ENCODE data around the gene SH3BP4. TPM values are rescaled to one million over a fixed set of nuclear protein-coding genes. Genes with fewer than 3 reads are reported as not detected.
A peak's percentile ranks its signal among the peaks of the same experiment; 100 is the strongest.
"Not testable (repeated sequence)": the region's sequence is repeated elsewhere in the genome, so short reads cannot be mapped to it uniquely, and the experiment has no call there.

The SH3BP4 gene
- total RNA-seq, 1 experiment from 2014 or later, result 98.8 TPM

DNA sequence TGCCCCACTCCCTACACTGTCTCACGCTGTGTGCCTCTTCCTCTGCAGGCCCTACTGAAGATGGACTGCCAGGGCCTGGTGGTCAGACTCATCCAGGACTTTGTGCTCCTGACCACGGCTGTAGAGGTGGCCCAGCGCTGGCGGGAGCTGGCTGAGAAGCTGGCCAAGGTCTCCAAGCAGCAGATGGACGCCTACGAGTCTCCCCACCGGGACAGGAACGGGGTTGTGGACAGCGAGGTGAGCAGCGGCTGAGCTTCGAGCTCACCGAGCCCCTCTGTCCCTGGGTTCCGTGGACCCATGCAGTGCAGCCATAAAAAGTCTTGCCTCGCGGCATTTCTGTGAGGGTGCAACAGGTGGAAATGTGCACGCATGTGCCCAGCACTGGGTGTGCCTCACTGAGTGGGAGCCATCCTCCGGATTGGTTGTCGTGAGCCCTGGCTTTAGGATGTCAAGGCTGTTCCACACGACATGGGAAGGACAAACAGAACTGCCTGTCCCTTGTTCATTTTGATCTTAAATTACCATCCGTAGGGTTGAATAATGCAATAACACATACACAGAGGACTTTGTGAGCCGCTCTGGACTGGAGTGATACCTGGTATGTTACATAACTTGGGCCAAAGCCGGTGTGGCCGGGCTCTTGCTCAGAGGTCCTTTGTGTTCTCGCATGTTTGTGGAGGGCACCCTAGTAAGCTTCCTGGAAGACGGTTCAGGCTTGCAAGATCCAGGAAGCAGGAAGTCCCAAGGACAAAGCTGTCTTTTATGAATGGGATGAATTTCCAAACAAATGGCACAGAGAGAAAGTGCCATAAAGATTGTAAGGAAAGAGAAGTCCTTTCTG, 100.9 kb downstream of the SH3BP4 start:
- no peak for DNase-seq (ENCODE audit: low read depth)

DNA sequence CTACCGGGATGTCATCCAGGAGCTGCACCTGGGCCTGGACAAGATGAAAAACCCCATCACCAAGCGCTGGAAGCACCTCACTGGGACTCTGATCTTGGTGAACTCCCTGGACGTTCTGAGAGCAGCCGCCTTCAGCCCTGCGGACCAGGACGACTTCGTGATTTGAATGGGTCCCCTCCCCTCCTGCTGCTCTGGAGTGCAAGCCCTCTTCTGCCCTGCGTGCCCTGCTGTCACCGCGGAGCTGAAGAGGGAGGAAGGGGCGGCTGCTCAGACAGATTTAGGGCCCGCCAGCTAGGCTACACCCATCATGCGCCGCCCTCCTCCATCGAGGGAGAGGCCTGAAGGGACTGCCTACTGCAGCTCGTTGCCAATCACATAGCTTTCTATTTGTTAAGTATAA, 101.8 kb downstream of the SH3BP4 start:
- no peak for DNase-seq (ENCODE audit: low read depth)

DNA sequence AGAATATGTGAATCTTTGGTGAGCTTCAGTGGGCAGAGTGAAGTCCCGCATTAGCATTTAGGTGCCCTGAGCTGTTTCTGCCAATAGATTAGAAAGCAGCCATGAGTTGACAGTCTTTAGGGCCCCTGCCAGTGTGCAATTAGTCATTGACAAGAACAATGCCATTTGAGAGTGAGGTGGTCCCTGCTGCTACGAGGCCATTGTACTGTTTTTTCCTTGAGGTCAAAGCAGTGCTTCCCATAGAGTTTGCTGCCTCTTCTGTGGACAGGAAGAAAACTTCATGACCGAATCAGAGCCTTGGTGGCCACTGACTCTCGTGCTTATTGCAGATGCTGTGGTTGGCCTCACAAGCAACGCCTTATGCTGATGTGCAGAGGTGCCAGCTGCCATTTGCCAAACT, 102.7 kb downstream of the SH3BP4 start:
- DNase-seq (ENCODE audit: low read depth), result no peak

DNA sequence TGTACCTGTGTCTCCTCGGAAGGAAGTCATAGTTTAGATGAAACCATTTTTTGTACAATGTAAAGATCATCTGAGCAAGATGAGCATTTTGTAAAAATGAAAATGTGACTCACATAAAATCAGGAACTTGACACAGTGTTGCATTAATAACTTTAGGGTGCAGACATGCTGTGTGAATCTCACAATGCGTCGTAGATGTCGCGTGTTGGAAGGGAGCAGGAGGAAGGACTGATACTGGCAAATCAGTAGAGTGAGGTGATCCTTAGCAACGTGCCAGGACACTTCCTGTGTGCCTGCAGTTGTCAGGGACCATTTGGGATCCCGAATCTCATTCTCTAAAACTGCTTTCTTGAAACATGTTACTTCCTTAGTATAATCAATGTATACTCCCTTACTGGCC, 103.1 kb downstream of the SH3BP4 start:
- no peak for DNase-seq (ENCODE audit: low read depth)

DNA sequence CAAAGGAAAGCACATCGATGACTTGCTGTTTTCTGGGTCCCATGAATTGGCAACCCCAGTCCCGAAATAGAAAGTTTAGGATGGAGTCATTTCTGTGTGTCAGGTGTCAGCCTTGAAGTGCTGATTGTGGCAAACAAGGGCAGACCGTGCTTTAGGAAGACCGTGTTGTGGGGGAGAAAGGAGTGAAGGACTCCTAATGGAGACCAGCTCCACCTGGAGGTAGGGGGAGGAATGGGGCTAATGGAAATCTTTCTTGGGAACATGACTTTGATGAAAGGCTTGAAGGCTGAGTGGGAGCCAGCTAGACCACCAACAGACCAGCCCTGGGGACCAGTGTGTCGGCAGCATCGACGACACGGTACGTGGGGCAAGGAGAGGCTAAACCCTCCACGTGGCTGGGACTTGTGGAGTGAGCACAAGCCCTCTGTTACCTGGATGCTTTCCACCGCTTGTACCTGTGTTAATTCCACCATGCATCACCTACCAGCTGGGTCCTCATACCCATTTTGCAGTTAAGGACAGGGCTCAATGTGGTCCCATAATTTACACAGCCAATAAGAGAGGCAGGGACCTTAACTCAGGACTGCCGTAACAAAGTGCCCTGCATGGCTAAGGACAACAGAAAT, 104.2 kb downstream of the SH3BP4 start:
- peak; percentile 35 for DNase-seq (ENCODE audit: low read depth)

DNA sequence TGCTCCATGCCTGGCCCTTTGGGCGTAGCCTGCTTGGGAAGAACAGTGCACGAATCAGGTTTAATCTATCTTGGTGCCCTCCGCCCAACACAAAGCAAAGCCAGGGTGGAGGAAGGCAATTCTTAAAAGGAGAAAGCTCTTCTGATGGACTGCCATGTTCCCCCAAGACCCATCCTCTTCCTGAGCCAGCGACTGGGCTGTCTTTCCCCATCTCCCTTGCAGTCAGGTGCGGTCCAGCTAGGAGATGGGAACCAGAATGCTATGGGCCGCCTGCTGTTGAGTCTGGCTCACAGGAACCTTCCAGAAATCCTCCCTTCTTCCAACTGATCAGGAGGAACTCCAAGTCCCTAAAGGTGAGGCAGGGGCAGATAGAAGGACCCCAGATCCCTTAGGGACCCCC, 105.0 kb downstream of the SH3BP4 start:
- DNase-seq (ENCODE audit: low read depth), result no peak

DNA sequence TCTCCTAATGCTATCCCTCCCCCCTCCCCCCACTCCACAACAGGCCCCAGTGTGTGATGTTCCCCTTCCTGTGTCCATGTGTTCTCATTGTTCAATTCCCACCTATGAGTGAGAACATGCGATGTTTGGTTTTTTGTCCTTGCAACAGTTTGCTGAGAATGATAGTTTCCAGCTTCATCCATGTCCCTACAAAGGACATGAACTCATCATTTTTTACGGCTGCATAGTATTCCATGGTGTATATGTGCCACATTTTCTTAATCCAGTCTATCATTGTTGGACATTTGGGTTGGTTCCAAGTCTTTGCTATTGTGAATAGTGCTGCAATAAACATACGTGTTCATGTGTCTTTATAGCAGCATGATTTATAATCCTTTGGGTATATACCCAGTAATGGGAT, 105.8 kb downstream of the SH3BP4 start:
- DNase-seq (ENCODE audit: low read depth), result not testable (repeated sequence)

DNA sequence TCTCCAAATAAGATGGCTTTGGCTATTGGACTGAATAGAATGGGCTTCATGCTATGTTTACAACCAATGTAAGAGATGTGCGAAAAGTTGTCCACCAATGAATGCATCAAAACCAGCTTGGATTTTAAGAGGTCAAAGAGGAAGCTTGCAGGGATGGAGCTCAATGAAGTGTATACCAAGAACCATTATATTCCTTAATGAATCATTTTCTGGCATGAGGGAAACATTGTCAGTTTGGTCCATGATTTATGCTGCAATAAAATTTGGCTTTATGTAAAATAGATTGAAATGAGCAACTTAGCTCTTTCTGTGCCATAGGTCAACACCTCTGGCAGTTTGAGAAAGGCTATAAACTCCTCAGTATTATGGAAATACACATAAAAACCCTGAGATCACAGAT, 107.3 kb downstream of the SH3BP4 start:
- DNase-seq (ENCODE audit: low read depth), result no peak

DNA sequence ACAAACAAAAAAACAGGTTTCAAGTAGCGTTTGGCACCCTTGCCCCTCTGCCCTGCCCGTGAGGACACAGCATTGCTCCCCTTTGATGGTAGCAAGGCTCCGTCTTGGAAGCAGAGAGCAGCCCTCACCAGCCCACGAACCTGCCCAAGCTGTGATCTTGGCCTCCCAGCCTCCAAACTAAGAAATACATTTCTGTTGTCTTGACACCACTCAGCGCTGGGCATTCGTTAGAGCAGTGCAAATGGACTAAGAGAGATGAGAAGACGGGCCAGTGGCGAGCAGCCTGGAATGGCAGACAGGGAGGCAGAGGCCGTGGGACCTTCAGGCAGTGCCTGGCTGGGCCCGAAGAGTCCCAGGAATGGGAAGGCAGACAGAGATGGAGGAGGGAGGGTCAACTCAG, 109.8 kb downstream of the SH3BP4 start:
- no peak for DNase-seq (ENCODE audit: low read depth)

DNA sequence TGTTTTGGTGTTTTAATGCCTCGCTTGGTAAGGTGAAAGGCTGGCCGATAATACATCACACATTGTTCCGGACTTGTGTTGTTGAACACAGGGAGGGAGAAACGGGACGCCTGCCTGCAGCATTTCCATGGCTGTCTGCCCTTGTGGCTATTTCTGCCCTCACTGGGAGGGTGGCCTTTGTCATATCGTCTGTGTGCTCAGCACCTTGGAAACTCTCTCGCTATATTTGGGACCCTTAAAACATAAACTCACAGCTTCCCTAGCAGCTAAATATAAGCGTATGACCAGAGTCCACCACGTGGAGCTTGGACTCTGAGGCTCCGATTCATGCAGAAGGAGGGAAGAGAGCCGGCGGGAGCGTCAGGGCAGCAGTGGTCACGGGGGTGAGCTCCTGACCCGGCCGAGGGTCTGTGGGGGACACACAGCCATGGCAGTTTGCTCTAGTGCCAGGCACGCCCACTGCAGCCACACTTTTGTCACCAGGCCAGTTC, 111.7 kb downstream of the SH3BP4 start:
- DNase-seq (ENCODE audit: low read depth), result no peak

DNA sequence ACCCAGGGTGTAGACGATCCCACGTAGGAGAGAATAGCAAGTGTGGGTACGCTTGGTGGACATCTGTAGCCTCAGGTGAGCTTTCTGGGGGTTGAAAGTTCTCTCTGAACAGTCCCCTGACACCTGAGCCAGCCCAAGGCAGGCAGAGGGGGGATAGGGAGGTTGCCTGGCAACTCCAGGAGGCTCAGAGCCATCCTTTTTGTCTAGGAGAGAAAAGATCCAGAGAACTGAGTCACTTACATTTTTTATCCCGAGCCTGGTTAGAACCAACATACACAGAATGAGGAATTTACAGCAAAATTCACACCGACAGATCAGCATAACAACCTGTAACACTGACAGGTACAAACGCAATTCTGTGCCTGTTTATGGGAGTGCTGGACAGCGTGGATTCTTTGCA, 113.2 kb downstream of the SH3BP4 start:
- DNase-seq (ENCODE audit: low read depth), result no peak

DNA sequence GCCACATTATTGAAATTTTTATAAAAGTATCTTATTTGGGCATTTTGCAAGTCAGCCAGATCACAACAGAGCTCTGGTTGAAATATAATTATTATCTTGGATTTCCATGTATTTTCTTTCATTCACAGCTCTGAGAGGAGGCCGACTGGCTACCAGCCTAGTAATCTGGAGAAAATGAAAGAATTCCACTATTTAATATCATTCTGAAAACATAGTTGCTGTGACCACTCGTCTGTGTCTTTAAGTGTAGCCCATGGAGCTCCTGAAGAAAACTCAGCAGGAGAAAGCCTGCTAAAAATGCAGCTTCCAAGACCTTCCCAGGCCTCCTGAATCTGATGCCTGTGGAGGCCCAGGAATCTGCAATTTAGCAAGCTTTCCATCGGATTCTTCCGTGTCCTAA, 114.7 kb downstream of the SH3BP4 start:
- no peak for DNase-seq (ENCODE audit: low read depth)

DNA sequence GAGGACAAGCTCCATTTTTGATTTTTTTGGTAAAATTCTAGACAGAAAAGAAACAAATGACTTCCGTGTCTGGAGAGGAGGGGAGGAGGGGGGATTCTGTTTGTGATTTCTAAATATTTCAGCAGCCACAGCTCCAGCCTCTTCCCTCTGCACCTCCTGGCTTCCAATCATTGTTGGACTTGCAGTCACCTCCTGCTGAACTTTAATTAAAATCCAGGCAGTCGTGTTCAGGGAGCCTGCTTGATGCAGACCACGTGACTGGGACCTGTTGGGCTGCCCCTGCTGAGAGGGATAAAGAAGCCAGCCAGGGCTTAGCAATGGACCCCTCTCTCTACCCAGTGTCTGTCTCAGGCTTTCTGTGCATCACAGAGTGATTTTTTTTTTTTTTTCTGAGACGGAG, 115.1 kb downstream of the SH3BP4 start:
- DNase-seq (ENCODE audit: low read depth), result no peak

DNA sequence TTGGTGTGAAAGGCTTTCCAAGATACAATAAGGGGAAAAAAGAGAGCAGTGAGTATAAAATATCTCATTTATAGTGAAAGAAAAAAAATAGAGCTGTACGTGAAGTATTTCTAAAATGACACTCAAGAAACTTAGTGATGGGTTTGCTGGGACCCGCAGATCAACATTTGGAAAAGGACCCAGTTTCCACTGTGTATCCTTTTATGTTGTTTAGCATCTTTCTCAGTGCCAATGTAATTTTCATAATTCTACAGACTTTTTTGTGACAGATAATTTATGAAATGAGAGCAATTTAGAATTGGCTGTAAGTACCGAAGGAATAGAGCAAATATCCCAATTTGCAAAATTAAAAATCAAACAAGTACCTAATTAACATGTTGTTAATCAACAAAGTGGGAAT, 116.9 kb downstream of the SH3BP4 start:
- no peak for DNase-seq (ENCODE audit: low read depth)

DNA sequence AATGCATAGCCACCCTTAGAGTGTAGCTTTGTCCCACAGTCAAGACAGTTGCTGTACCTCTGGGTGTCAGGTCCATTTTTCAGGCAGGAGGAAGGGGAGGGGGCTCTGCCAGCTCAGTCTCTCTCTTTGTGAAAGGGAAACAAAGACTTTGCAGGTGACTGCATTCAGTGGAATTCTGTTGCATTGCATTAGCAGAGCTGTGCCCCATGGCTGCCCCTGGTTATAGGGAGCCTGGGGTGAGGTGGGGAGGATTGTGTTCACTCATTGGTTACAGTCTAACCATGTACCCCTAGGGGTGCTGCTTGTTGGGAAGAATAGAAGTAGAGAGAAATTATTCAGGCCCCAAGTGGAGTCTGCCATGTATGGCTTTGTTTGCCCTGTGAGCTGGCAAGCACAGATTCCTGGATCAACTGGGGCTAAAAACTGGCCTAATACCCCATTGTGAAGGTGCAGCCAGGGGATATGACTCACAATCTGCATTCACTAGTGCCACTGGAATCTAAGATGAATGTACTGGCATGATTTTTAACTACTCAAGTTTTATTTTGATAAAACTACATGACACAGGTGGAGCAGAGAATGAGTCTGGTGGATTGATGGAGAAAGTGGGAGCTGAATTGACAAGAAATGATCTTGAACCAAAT, 118.4 kb downstream of the SH3BP4 start:
- DNase-seq (ENCODE audit: low read depth), result no peak

DNA sequence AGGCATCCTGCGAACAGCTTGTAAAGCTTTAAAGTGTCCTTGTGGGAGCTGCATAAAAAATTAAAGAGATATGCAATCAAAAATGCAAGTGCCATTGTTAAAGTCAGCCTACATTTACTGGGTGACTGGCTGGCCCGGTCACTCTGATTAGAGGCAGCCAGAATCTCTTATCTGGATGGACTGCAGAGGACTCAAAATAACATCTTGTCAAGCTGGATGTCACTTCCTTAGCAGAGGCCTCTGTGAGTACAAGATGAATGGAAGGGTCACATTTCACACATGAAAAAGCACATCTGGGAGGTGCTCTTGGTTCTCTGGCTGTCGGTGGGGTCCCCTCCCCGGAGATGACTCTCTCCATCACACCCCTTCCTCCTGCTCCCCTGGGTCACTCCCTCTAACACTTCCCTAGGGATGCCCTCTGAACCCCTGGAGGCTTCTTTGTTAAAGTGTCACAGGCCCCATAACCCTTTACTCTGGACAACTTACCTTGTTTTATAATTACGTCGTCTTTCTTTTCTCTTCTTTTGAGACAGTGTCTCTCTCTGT, 122.1 kb downstream of the SH3BP4 start:
- no peak for DNase-seq (ENCODE audit: low read depth)

DNA sequence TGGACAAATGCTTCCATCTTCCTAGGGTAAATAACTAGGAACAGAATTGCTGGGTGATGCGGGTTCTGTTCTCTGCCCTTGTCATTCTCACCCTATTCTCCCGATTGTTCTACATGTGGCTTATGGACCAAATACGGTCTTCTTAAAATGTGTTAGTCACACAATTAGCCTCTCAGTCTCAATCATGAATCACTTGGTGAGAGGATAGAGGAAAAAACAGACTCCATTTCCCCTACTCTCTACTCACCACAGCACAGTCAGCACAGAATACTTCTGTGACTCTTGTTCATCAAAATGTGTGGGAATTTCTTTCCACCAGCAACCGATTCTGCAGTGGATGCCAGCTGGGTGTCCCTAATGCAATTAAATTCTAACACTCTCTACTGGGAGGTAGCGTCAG, 125.2 kb downstream of the SH3BP4 start:
- DNase-seq (ENCODE audit: low read depth), result no peak

DNA sequence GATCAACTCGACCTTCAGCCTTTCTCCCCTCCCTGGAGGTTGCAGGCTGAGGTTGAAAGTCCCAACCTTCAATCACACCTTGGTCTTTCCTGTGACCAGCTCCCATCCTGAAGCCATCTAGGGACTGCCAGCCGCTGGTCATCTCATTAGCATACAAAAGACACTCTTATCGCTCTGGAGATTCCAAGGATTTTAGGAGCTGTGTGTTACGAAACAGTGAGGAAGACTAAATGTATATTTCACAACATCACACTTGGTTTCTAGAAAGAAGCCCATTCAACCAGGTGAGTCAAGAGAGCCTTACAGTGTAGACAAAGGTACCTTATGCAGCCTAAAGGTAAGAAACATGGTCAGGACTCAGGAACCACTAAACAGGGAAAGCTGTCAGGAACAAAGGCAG, 126.4 kb downstream of the SH3BP4 start:
- DNase-seq (ENCODE audit: low read depth), result no peak

DNA sequence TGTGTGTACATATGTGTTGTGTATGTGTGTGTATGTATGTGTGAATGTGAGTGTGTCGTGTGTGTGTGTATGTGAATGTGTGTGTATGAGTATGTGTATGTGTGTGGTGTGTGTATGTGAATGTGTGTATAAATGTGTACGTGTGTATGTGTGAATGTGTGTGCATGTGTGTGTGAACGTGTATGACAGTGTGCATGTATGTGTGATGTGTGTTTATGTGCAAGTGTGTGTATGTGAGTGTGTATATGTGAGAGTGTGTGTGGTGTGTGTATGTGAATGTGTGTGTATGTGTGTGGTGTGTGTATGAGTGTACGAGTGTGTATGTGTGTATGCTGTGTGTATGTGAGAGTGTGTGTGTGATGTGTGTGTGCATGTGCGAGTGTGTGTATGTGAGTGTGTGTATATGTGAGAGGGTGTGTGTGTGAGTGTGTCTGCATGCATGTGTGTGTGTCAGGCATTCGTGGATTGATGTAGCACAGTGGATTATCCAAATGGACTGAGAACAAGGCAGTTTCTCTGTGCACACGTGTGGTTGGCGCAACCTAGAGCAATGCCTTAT, 127.2 kb downstream of the SH3BP4 start:
- DNase-seq (ENCODE audit: low read depth), result no peak

DNA sequence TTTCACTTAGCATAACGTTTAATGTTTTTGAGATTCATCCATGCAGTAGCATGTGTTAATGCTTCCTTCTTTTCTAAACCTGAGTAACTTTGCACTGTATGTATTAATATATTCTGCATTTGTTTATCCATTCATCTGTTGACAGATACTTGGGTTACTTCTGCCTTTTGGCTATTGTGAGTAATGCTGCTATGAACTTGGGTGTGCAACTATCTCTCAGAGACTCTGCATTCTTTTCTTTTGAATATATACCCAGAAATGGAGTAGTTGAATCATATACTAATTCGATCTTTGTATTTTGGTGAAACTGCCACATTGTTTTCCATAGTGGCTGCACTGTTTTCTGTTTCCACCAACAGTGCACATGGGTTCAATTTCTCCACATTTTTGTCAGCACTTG, 128.3 kb downstream of the SH3BP4 start:
- DNase-seq (ENCODE audit: low read depth), result no peak

DNA sequence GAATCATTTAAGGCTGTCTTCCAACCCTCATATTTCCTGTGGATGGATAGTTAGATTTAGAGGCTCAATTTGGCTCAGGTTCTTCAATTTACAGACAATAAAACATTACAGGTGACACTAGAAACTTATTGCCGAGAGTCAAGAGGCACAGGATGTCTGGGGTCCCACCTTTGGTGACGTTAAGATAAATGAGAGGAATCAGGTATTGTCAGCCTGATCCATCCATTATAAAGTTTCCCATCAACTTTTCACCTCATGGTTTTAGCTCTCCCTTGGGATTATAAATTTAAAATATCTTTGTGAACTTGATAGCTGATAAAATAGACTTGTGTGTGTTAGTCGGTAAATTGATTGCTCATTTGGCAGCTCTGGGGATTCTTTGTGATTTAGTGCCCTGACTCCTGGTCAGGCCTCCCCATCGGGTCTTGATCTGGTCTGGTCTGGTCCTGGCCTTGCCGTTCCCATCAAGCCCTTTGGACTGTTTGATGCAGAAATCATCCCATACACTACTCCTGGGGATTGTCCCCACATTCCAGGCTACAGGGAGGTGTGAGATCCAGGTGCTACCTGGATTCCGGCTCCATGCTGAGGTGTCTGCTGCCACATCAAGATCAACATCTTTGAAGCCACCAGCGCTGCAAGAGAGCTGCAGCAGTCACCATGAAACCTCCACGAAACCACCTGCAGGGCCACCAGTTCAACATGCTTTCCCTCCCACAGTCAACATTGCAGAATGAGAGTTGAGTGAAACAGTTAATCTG, 130.9 kb downstream of the SH3BP4 start:
- DNase-seq (ENCODE audit: low read depth), result no peak

DNA sequence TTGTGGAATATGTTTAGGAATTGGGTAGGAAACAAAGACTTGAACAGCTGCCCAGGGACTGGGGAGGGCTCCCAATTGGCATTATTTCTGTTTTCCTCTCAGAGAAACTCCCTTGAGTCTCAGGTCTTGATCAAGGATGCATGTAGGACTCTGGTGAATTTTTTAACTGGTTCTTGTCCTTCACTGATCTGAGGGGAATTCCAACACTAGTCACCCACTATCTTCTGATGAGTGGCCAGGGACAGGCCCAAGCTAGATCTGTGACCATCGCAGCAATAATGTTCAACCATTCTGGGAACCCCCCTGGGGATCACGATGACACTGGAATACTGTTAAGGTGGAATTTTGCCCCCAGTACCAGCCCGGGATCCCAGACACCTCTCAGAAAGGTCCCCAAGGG, 132.0 kb downstream of the SH3BP4 start:
- no peak for DNase-seq (ENCODE audit: low read depth)
